GM15510 (cell line): ENCODE results near the gene LMF1.

Experiments
- POLR2A ChIP-seq: IDR thresholded peaks from 3 replicates; pipeline ENCODE4 v1.6.1; 2011; ENCODE audit warnings: borderline replicate concordance; ENCODE audit not compliant: insufficient read length; ENCODE audit errors: extremely low read depth

The LMF1 gene

DNA sequence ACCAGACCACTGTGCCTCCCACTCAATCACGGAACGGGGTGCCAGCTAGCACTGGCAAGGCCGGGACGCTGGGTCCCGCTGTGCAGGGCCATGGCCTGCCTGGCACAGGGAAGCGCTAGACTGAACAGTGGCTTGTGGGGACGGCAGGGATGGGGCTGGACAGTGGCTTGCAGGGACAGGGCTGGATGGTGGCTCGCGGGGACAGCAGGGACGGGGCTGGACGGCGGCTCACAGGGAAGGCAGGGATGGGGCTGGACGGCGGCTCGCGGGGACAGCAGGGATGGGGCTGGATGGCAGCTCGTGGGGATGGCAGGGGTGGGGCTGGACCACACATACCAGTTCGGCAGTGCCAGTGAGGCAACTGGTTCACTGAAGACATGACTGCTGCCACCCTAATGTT, 32.6 kb downstream of the LMF1 start:
- no peak for TF ChIP-seq POLR2A

- no peak for TF ChIP-seq POLR2A
These were observed 33.1 kb downstream of the LMF1 start for GRCh38 chr16:937723-938122.

GRCh38 chr16:937311-937710, 33.5 kb downstream of the LMF1 start:
- no peak for TF ChIP-seq POLR2A

DNA sequence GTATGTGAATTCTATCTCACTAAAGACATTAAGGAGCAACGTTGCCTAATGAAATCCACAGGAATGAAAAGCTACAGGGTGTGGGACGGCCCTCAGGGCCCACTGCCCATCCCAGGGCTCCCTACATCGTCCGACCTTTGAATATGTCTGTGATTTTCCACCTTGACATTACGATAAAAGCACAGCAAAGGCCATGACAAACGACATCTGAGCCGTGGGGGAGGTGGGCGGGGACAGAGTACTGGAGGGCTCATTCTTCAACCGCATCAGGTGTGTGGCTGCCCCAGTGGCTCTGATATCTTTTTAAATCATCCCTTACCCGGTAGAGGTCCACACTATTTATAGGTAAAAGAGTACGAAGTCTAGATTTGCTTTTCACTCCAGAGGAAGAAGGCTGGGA, 35.1 kb downstream of the LMF1 start:
- TF ChIP-seq POLR2A, result no peak

- no peak for TF ChIP-seq POLR2A
These were observed 36.6 kb downstream of the LMF1 start for GRCh38 chr16:934178-934577.

- no peak for TF ChIP-seq POLR2A
These were observed 37.2 kb downstream of the LMF1 start for GRCh38 chr16:933581-933980.

DNA sequence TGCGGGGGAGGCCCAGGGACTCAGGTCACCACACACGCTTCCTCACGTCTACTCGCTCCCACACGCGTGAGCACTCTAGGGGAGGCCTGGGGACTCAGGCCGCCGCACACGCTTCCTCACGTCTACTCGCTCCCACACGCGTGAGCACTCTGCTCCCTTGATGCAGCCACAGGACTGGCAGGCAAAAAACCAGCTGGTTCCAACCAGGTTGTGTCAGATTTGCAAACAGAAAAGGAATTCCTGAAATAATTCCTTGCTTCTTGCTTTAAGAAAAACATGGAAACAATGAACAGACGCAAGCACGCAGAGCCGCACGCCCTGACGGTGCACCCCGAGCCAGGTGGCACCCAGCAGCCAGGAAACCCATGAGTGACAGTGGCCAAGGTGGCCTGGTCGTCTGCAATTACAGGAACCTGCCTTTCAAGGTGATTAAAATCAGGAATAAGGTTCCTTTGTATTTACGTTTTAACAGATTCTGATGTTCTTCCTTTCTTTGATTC, 37.9 kb downstream of the LMF1 start:
- no peak for TF ChIP-seq POLR2A

DNA sequence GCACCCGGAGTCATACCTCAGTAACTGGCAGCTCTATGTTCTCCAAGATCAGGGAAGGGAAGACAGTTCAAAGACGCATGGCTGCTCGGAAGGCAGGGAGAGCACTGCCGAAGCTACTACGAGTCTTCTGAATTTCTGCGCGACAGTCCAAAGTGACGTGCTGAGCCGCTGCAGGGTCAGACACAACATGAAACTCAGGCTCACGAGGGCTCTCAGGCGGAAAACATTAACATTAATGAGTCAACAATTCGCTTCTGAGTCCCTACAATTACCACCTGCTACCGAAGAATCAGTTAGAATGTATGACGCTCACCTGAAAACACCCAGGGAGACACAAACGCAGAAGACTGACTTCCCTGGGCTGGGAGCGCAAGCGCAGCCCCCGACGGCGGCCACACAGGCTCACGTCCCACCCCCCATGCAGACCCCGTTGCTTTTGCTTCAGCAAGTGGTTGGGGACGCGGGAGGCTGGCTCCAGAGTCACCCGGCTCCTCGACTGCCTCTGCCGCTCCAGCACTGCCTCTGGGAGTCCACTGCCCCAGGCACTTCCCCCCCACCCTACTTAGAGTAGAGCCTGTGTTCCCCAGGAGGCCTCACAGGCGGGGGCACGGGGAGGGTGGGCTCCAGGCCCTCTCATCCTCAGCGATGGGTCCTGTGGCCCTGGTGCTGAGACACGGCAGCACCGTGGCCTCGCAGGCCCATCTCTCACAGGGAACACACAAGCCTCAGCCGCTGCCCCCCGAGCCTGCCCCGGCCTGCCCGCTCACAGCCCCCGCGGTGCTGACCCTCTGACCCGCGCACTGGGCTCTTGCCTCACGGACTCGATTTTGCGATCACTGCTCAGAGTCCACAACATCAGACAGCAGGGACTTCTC, 38.9 kb downstream of the LMF1 start:
- no peak for TF ChIP-seq POLR2A

- TF ChIP-seq POLR2A, result no peak
These were observed 39.6 kb downstream of the LMF1 start for GRCh38 chr16:931171-931570.

GRCh38 chr16:930511-930910, 40.3 kb downstream of the LMF1 start:
- TF ChIP-seq POLR2A, result no peak

DNA sequence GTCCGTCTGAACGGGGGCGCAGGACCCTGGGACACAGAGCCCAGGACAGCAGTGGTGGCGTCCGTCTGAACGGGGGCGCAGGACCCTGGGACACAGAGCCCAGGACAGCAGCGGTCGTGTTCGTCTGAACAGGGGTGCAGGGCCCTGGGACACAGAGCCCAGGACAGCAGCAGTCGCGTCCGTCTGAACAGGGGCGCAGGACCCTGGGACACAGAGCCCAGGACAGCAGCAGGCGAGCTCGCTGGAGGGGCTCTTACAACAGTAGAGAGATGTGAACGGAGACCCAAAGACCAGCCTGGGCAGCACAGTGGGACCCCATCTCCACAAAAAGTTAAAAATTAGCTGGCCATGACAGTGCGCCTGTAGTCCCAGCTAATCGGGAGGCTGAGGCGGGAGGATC, 40.7 kb downstream of the LMF1 start:
- no peak for TF ChIP-seq POLR2A

- no peak for TF ChIP-seq POLR2A
These were observed 41.3 kb downstream of the LMF1 start for GRCh38 chr16:929227-930073.

DNA sequence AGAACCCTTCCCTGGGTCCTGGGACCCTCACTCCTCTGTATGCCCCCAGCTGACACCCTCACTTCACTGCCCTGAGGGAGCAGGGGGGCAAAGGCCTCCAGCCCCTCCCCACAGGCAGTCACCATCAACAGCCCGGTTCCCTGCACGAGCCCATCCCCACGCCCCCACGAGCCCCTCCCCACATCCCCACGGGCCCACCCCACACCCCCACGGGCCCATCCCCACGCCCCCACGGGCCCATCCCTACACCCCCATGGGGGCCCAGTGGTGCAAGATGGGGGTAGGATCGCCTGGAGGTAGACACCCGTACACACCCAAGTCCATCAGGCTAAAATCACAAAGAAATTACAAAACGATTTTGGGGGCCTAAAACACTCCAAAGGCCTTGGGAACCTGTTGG, 42.3 kb downstream of the LMF1 start:
- TF ChIP-seq POLR2A, result no peak

DNA sequence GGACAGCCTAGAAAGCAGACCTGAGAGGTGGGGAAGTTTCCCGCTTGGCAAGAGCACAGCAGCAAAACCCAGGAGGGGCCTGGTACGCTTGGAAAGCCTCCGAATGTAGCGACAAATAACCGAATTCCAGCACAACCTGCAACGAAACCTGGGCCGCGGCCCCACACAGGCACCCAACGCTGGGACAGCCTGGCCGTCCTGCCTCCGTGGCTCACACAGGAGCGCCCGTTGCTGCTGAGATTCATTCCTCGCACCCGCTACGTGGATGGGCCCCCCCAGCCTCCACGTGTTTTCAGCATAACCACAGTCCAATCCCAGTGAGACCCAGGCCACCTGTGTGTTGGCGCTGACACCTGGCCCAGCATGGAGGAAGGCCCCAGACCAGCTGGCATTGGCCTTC, 42.9 kb downstream of the LMF1 start:
- TF ChIP-seq POLR2A, result no peak

DNA sequence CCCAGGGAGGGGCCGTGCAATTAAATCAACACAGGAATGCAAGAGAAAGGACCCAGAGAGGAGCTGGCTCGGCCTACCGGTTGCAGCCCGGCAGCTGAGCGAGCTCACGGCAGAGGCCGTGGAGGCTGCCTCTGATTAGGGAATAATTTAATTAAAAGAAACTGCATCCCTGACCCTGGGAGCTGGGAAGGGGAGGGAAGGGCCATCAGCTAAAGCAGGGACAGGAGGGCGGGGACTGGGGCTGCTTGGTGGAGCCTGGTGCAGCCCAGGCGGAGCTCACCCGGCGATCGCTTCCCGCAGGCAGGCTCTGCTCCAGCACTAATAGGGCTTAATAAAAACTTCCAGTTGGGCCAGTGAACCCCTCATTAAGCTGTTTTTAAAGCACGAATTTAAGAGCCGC, 43.4 kb downstream of the LMF1 start:
- TF ChIP-seq POLR2A, result no peak
